Measurements from ENCODE around the gene SNED1.

The SNED1 gene

DNA sequence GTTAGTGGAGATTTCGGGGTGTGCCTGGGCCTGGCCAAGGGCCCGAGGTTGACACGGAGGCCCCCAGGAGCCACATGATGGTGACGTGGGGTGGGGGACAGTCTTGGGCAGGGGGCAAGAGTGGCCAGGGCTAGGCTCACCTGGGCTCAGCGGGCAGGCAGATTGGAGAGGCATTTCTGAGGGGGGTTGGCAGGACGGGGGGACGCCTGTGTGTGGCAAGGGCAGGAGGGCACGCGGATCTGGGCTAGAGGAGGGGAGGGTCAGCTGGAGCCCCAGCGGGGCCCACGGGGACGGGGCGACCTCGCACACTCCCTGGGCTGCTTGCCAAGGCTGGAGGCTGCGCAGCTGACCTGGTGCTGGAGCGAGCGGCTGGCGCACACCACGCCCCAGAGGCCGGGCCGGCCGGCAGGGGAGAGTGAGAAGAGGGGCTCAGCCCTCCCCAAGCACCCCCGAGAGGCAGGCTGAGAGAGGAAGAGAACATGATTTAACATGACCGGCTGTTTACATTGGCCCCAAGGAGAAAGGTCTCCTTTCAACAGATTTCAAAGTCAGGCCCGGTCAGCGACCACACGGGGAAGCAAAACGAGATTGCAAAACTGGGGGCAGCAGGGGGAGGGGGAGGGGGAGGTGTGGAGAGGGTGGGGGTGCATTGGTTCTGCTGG, 38.0 kb upstream of the SNED1 start:
- DNase-seq, result no peak

DNA sequence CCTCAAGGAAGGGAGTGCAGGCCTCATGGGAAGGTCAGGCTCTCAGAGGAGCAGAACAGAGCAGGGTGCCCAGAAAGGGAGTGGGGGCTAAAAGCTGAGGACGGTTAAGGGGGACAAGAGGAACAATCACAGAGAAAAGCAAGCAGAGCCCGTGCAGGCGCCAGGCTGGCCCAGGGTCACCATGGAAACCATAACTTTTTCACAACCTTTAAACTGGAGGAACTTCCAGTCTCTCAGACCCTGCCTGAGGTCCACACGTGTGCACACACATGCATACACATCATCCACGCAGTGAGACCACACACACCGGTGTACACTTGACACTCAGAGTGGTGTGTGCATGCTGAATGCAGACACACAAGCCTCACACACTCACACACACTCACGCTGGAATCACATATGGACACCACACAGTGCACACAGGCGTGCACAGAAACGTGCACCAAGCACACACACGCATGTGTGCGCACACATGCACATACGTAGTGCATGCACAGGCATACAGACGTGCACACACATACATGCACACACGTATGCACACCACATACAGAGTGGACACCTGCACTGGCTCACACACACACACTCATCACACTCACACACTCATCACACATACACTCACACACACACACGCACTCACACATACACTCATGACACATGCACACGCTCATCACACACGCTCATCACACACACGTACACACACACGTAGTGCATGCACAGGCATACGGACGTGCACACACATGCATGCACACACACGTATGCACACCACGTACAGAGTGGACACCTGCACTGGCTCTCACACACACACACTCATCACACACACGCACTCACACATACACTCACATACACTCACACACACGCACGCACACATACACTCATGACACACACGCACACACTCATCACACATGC, 37.2 kb upstream of the SNED1 start:
- no peak for DNase-seq

DNA sequence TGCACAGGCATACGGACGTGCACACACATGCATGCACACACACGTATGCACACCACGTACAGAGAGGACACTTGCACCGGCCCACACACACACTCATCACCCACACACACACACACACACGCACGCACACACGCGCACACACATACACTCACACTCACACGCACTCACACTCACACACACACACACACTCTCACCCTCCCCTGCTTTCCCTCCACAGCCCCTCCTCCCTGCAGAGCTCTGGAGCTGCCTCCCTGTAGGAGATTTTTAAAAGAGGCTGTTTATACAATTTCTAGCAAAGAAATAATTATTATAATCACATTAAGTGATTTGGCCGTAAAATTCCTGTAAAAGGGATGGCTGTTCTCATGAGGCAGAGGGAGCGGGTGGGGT, 36.5 kb upstream of the SNED1 start:
- no peak for DNase-seq

DNA sequence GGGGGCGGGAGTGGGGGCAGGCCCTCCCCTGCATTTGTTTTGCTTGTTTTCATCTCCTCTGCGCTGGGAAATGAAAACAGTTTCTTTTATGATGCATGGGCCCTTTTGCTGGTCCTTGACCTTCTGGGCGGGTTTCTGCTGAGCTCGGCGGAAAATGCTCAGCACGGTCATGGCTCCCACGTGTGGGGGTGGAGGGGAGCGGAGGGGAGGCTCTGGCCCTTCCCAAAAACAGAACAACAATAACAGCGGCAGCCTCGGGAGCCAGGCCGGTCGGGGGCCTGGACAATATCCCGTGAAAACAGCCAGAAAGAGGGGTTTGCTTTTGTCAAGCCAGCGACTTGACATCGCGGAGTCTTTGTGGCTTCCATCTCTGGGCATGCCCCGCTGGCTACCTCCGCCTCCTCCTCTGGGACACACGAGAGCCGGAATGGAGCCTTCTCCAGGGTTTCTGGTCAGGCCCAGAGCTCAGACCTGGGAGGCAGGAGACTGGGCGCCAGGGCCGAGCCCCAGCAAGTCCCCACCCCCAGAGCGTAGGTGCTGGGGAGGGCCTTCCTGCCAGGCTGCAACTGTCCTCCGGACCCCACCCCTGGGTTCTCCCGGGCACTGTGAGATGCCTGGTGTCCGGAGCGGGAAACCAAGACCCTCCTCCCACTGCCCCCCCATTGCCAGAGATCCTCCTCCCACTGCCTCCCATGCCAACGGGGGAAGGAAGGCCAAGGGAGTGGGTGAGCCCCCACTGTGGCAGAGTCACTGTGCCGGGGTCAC, 35.9 kb upstream of the SNED1 start:
- no peak for DNase-seq

DNA sequence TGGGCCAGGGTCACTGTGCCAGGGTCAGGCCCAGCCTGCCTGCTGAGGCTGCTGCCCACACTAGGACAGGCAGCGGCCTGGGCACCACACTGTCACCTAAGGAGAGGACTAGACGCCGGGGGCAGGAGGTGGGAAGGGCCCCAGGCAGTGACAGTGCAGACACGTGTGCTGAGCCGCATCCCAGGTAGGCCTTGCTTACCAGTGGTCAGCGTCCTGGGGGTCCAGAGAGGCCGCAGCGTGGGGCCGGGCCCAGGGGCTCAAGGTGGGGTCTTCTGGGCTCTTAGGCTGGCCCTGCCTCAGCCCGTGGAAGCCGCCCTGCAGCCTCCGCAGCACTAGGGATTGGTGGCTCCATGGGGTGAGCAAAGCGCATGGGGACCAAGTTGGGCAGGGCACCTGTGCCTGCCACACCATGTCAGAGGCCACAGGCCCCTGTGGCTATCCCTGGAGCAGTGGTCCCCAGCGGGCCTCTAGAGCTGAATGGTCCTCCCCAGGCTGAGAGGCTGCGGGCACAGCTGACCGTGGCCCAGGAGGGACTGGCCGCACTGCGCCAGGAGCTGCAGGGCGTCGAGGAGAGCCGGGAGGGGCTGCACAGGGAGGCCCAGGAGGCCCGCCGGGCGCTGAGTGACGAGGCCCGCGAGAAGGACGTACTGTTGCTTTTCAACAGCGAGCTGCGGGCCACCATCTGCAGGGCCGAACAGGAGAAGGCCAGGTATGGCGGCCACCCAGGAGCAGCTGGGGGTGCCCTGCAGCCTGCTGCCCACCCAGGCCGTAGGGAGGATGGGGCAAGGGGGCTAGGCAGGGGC, 35.2 kb upstream of the SNED1 start:
- no peak for DNase-seq

DNA sequence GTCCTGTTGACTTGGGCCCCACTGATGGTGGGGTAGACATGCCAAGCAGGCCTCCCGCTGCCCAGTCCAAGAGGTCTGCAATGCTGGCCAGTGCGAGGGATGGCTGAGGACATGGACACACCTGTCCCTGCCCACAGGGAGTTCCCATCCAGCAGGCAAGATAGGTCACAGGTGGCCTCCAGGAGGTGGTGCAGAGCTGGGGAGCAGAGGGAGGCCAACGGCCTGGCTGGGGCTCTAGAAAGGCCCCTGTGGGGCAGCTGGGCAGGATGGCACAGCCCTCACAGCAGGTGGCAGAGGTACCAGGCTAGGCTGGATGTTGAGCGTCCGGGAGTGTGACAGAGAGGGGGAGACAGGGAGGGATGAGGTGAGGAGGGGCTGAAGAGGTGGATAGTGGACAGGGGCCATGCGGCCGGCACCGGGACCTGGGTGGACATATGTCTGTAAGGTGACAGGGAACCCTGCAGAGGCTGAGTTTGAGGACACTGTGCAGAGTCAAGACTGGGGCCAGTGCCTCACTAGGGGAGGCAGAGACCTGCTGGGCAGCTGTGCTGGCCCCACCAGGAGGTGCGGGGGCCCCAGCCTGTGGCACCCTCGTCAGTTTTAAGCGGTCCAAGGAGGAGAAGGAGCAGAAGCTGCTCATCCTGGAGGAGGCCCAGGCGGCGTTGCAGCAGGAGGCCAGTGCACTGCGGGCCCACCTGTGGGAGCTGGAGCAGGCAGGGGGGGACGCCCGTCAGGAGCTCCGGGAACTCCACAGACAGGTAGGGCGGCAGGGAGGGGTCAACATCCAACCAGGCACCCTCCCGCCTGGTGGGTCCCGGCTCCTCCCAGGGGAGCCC, 34.3 kb upstream of the SNED1 start:
- DNase-seq, result no peak

DNA sequence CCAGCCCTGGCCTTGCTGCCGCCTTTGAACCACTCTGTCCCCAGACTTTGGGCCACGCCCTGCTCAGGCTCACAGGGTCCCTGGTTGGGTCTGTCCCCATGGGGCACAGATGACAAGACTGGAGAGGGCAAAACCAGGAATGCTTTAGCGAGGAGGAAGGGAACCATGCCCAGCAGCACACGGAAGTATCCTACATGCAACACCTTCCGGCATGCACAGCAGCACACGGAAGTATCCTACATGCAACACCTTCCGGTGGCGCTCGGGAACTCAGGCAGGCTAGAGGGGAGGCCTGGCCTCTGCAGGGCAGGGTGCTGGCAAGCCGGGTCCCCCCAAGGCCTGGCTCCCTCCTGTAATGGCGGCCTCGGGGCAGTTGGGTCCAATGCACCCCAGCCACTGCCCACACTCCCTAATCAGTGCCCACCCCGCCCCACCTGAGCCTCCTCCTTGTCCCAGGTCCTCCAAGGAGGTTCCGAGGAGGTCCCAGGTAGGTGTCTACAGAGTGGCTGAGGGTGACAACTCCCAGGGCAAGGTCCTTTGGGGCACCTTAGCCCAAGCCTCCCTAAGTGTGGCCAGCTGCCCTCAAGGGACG, 33.6 kb upstream of the SNED1 start:
- no peak for DNase-seq

DNA sequence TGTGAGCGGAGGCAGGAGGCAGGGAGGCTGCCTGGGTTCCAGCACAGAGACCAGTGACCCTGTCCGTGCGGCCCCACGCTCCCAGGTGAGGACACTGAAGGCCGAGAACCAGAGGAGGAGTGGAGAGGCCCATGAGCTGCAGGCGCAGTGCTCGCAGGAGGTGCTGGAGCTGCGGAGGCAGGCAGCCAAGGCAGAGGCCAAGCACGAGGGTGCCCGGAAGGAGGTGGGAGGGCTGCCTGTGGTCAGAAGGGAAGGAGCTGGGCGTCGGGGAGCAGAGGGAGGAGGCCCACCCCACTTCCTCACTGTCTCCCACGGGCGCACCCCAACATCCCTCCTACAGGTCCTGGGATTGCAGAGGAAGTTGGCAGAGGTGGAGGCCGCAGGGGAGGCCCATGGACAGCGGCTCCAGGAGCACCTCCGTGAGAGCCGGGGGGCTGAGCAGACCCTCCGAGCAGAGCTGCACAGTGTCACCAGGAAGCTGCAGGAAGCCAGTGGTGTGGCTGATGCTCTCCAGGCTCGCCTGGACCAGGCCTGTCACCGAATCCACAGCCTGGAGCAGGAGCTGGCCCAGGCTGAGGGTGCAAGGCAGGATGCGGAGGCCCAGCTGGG, 33.0 kb upstream of the SNED1 start:
- no peak for DNase-seq

DNA sequence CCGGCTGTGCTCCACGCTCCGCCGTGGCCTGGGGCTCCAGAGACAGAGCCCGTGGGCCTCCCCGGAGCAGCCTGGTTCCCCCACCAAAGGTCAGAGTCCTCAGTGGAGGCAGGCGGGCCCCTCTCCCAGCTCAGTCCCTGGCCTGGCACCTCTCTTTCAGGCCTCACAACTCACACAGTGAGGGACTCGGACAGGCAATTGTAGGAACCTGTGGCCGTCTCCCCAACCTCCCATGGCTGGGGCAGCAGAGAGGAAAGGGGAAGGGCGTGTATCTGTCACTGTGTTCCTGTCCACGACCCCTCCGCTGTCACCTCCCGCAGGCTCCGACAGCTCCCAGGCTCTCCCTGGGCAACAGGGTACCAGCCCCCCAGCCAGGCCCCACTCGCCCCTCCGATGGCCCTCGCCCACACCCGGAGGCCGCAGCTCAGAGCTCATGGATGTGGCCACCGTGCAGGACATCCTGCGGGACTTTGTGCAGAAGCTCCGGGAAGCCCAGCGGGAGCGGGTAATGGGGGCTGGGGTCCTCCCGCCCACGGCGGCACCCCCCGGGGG, 32.4 kb upstream of the SNED1 start:
- DNase-seq, result no peak

DNA sequence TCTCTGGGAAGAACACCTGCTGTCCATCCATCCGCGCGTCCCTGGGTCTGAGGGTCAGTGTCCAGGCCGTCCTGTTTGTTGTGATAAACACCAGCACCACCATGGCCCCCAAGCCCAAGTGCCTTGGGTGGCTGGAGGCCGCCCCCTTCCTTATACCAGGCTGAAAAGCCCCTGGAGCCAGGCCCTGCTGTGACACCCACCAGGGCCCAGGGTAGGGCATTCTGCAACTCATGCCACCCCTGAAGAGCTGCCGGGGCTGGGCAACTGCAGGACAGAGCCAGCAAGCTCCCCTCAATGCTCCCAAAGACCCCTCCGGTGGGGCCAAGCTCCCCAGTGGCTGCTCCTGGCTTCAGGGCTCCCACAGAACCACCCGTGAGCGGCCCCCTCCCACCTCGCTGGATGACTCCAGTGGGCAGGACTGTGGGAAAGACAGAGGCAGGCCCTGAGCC, 31.9 kb upstream of the SNED1 start:
- DNase-seq, result no peak

DNA sequence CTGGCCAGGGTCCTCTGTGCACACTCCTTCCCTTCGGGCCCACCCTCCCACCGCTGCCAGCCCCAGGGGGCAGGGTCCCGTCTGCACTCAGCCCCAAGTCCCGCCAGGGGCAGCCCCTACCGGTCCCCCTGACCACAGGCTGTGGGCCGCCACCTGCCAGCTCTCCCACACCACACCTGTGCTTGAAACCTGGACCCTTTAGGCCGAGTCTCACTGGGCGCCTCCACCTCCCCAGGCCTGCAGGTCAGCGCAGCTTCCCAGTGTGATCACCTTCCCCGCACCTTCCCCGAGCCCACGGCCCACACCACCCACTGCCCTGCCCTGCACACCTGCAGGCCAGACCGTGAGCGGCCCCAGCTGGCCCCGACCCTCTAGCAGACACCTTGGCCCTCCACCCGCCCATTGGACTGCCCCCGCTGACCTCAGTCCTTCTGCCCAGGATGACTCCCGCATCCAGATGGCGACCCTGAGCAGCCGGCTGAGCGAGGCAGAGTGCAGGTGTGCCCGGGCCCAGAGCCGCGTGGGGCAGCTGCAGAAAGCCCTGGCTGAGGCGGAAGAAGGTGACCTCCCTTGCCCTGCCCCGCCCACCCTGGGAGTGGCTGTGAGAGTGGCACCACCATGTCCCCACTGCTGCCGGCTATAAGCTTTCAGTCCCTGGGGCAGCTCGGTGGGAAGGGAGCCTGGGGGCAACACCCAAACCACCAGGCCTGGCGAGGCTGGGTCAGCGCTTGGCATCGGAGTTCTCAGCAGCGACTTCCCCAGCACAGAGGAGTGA, 31.3 kb upstream of the SNED1 start:
- no peak for DNase-seq

DNA sequence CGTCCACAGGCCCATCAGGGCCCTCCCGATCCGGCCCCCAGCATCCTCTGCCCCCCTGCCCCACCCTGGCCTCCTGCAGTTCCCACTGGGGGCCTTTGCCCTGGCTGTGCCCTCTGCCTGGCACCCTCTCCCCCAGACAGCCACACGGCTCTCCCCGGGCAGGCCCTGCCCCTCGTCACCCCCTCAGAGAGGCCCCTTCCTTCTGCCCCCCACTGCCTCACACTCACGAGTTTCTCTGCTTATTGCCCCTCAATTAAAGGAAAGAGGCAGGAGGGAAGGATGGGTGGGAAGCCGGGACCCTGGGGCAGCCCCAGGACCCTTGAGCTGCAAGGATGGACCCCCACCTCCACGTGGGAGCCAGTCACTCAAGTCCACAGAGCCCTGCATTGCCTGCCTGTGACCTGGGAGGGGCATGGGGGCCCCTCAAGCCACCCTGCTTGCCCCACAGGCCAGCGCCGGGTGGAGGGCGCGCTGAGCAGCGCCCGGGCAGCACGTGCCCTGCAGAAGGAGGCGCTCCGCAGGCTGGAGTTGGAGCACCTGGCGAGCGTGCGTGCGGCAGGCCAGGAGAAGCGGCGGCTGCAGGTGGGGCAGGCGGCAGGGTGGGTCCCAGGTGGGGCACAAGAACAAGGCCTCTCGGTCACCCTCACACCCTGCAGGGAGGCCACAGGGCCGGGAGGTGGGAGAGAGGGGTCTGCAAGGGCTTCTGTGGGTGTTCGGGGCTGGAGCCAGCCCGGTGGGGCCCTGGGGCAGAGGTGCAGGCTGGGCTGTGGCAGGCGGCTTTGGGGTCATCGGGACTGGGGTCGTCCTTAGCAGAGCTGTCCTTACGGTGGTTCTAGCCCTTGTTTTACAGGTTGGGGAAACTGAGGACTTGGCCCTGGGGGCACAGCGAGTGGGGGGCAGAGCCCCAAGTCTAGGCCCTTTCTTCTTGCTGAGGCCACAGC, 30.5 kb upstream of the SNED1 start:
- no peak for DNase-seq

DNA sequence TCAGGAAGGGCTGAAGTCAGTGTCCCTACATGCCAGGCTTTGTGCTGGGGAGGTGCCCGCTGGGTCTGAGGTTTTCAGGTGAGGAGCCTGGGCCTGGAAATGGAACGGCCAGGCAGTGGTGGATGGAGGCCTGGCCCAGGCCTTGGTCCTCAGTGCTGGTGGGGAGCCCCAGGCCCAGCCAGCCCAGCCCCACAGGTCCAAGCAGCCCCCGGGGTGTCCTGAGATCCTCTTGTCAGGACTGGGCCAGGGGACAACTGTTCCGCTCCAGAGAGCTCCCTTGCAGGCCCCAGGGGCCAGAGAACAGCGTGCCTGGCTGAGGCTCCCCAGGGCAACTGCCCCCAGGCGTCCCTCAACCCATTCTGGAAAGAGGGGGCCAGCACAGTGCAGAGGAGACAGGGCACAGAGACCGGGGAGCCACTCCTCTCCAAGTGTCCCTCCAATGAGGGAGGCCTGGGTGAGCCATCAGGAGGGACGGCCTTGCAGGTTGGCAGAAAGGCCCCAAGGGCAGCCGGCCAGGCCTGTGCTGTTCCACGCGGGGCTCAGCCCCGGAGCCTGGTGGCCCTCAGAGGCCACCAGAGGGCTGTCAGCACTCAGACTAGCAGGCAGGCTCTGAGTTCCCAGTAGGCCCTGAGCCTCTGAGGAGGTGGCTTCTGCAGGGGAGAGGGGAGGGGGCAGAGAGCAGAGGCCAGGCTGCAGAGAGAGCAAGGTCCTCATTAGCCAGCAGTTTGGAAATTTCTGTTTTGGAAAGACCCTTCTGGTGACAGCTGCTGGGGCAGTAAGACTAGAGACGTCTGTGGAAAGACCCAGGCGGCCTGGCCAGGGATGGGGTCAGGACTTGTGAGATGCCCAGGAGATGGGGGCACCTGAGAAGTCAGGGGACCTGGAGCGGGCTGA, 29.4 kb upstream of the SNED1 start:
- DNase-seq, result no peak

DNA sequence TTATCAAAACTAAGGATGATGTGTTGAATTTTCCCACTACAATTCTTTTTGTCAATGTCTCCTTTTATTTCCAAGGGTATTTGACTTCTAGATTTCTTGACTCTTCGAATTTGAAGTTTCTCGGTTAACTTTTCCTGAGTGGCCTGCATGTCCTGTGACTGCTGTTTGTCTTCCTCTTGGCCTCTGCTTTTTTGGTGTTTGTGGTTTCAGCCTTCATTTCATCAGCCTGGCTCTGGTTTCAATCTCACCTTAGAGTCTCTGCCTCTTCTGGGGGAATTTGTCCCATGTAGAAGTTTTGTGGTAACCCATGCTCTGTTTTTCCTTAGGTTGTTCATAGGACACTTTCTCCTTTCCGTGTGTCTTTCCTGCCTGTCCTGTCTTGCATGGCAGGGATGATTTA, 28.3 kb upstream of the SNED1 start:
- DNase-seq, result no peak

DNA sequence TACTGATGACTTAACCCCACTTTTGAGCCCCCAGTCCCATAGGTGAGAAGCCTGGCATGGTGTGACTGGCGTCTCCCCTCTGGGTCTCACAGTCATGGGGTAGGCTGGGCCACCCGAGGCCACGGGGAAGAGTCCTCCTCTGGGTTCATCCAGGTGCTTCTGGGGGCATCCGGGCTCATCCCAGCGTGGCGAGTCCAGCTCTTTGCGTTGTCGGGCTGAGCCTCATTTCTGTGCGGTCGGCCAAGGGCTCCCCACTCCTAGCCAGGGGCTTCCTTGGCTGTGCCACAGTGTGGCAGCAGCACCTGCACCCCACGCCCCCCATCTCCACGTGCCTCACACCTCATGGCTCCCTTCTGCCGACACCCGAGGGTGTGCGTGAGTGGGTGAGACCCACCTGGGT, 27.6 kb upstream of the SNED1 start:
- DNase-seq, result no peak

DNA sequence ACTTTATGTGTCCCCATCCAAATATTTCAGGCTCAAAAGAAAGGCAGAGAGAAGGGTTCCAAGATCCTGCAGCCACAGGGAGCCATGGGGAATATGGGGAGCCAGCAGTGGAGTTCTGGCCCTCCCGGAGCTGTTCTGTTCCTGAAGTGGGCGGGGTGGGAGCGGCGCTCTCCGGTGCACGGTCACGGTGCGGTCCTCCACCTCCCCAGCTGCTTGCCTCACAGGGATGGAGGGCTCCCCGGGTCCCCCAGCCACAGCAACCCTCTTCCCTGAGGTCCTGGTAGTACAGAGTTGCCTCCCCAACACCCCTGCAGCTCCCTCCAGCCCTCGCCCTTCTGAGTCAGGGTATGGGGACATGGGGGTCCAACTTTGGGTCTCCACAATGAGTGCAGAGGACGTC, 26.2 kb upstream of the SNED1 start:
- DNase-seq, result no peak

Data from NCI-H2029 (cell line).